GM06990 (cell line): ENCODE data around the gene C4A.
"Not testable (repeated sequence)": the region's sequence is repeated elsewhere in the genome, so short reads cannot be mapped to it uniquely, and the experiment has no call there.

Source experiments
- DNase-seq: peaks from one replicate; pipeline ENCODE4 v3.0.0-alpha.2; 2011; ENCODE audit not compliant: insufficient read length; ENCODE audit errors: extremely low read depth
- H3K27me3 ChIP-seq: replicated peaks from 2 replicates; pipeline ENCODE4 v1.6.0; 2011; ENCODE audit warnings: low read length; ENCODE audit not compliant: control insufficient read depth, insufficient read depth
- H3K36me3 ChIP-seq: 2 replicates; pipeline ENCODE4 v1.5.1; 2011; ENCODE audit warnings: low read length; ENCODE audit not compliant: control insufficient read depth, insufficient read depth
- H3K4me3 ChIP-seq: replicated peaks from 2 replicates; pipeline ENCODE4 v1.5.1; 2011; ENCODE audit warnings: low read depth, mild to moderate bottlenecking, control low read depth, low read length

The C4A gene

DNA sequence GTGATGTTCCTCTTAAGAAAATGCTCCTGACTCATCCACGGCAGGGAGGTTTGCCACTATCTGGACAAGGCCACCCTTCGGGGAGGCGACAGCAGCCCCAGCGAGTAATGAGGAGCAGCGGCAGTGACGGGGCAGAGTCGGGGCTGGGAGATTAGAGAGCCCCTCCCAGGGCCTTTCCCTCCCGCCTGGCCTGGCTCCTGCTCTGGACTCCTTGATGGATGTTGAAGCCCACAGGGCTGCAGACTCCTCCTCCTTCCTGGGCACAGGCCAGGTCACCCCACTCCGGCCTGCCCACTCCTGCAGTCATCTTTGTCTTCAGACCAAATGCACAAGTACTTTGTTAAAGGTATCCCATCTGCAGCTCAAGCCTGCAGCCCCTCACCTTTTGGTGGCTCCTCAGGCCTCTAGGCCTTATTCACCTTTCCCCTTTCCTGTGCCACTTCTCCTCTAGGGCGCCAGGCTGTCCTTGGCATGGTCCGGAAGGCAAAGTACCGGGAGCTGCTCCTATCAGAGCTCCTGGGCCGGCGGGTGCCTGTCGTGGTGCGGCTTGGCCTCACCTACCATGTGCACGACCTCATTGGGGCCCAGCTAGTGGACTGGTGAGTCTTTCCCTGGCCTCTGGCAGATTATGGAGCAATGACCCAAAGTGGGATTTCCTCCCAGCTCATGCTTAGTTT lies 31.2 kb downstream of the C4A start:
- H3K27me3 ChIP-seq, H3K36me3 ChIP-seq, DNase-seq, H3K4me3 ChIP-seq: not testable (repeated sequence)

DNA sequence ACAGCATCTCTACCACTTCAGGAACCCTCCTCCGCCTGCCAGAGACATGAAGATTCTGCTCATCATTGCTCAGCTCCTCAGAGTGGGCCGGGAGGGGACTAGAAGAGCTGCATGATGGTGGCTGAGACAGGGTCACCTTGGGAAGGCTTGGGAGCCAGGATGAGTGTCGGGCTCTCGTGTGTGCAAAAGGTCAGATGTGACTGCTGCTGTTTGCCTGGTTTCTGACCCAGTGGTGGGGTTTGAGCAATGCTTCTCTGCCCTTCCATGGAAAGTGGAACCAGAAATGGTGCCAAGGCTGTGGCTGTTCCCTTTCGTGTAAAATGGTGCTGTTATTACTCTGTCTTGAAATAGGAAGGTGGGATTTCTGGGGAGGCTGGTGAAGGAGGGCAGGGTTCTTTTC lies 31.9 kb downstream of the C4A start:
- DNase-seq, H3K36me3 ChIP-seq, H3K4me3 ChIP-seq, H3K27me3 ChIP-seq: not testable (repeated sequence)

DNA sequence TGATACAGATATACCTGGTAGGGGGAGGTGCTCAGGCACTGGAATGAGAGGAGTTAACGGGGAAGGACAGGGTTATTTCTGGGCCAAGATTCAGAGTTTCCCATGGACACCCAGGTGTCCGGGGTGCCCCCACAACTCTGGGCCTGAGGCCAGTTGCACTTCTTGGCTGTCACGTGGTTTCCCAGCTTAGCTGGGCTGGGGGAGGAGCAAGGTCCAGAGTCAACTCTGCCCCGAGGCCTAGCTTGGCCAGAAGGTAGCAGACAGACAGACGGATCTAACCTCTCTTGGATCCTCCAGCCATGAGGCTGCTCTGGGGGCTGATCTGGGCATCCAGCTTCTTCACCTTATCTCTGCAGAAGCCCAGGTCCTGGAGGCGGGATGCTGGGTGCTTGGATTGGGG lies 32.7 kb downstream of the C4A start, which contains the start of gene C4B:
Gene C4B, plus strand, starts transcription at position 249 of the 400 bp plus-strand sequence. Its CDS starts 51 bp downstream, at position 300.
- not testable (repeated sequence) for H3K4me3 ChIP-seq, H3K27me3 ChIP-seq, DNase-seq, H3K36me3 ChIP-seq

DNA sequence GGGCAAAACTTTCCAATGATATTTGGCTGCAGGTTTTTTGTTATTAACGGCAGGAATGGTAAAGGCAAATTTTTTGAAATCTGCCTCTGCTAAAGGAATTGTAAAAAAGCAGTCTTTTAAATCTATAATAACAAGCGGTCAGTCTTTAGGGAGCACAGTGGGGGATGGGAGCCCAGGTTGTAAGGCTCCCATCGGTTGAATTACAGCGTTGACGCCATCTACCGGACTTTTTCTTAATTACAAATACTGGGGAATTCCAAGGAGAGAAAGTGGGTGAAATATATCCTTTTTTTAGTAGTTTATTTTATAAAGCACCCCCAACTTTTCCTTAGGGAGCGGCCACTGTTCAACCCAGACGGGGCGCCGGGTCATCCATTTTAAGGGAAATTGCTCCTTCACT lies 40.2 kb downstream of the C4A start:
- H3K27me3 ChIP-seq, DNase-seq, H3K4me3 ChIP-seq, H3K36me3 ChIP-seq: not testable (repeated sequence)

GRCh38 chr6:32028631-32029030 lies 46.8 kb downstream of the C4A start:
- H3K4me3 ChIP-seq, H3K36me3 ChIP-seq, H3K27me3 ChIP-seq, DNase-seq: not testable (repeated sequence)

GRCh38 chr6:32029553-32029952 lies 47.7 kb downstream of the C4A start:
- not testable (repeated sequence) for H3K4me3 ChIP-seq, DNase-seq, H3K36me3 ChIP-seq, H3K27me3 ChIP-seq

- DNase-seq, H3K4me3 ChIP-seq, H3K36me3 ChIP-seq, H3K27me3 ChIP-seq: not testable (repeated sequence)
These were observed 53.6 kb downstream of the C4A start for GRCh38 chr6:32035283-32036013.

GRCh38 chr6:32037136-32037535 lies 55.3 kb downstream of the C4A start:
- H3K27me3 ChIP-seq, DNase-seq, H3K36me3 ChIP-seq, H3K4me3 ChIP-seq: not testable (repeated sequence)

DNA sequence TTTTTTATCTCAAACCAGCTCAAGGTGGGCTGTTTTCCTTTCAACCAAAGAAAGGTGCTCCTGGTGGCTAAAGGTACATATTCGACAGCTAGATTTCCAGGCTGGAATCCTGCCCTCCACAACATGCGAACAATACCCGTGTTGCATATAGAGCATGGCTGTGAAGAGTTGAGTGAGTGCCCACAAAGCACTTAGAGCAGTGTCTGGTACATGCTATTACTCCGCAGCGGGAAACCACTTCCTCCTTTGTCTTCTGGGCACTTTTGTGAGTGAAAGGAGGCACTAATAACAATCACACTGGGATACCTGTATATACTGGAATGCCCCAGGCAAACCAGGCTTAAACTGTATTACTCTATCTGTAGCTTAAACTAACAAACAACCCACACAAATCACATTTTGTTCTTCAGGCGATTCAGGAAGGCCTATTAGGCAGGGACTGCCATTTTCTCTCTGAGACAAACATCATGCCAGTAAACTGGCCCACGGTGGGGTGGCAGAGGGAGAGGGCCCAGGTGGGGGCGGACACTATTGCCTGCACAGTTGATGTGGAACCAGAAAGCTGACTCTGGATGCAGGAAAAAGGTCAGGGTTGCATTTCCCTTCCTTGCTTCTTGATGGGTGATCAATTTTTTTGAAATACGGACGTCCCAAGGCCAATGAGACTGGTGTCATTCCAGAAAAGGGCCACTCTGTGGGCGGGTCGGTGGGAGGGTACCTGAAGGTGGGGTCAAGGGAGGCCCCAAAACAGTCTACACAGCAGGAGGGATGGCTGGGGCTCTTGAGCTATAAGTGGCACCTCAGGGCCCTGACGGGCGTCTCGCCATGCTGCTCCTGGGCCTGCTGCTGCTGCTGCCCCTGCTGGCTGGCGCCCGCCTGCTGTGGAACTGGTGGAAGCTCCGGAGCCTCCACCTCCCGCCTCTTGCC lies 56.0 kb downstream of the C4A start, which contains the start of gene CYP21A2:
Gene CYP21A2, plus strand, starts transcription at position 818 of the 927 bp plus-strand sequence. Its CDS starts 8 bp downstream, at position 826.
- H3K4me3 ChIP-seq, DNase-seq, H3K27me3 ChIP-seq, H3K36me3 ChIP-seq: not testable (repeated sequence)

DNA sequence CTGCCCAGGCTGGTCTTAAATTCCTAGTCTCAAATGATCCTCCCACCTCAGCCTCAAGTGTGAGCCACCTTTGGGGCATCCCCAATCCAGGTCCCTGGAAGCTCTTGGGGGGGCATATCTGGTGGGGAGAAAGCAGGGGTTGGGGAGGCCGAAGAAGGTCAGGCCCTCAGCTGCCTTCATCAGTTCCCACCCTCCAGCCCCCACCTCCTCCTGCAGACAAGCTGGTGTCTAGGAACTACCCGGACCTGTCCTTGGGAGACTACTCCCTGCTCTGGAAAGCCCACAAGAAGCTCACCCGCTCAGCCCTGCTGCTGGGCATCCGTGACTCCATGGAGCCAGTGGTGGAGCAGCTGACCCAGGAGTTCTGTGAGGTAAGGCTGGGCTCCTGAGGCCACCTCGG lies 57.0 kb downstream of the C4A start:
- not testable (repeated sequence) for DNase-seq, H3K27me3 ChIP-seq, H3K4me3 ChIP-seq, H3K36me3 ChIP-seq

- H3K27me3 ChIP-seq, H3K4me3 ChIP-seq, DNase-seq, H3K36me3 ChIP-seq: not testable (repeated sequence)
These were observed 57.7 kb downstream of the C4A start for GRCh38 chr6:32039321-32040274.

GRCh38 chr6:32040299-32041049 lies 58.6 kb downstream of the C4A start:
- not testable (repeated sequence) for H3K36me3 ChIP-seq, DNase-seq, H3K4me3 ChIP-seq, H3K27me3 ChIP-seq

DNA sequence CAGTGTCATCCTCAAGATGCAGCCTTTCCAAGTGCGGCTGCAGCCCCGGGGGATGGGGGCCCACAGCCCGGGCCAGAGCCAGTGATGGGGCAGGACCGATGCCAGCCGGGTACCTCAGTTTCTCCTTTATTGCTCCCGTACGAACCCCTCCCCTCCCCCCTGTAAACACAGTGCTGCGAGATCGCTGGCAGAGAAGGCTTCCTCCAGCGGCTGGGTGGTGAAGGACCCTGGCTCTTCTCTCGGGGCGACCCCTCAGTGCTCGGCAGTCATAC lies 59.1 kb downstream of the C4A start:
- H3K4me3 ChIP-seq, DNase-seq, H3K27me3 ChIP-seq, H3K36me3 ChIP-seq: not testable (repeated sequence)
